ENCODE measurements around the gene AOAH.

AOAH gene

DNA sequence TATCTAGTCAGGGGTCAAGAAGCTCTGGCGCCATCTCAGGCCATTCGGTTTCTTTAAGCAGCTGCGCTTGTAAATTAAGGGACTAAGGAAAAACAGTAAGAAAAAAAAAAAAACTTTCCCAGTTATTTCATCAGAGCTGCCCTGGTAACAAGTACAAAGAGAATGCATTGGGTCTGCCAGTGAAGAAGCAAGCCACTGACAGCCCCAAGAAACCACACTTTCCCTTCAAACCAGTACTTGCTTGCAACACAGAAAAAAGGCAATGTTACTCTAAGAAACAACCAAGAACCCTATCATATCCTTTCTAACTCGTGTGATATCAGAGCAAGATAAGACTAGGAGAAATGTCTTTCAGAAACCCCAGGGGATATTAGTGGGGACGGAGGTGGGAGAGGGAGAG is 40.6 kb upstream of the AOAH start:
- no peak overlapping the region for H3K4me2 ChIP-seq (ENCODE audit: low read length)
- no peaks in the 10 kb centered on the region for H3F3A ChIP-seq (ENCODE audit: control insufficient read depth, insufficient read depth)
- no peaks in the 10 kb centered on the region for H3K36me3 ChIP-seq (ENCODE audit: control insufficient read depth, low read length)
- no peaks in the 10 kb centered on the region; the same call in 1 of the 2 replicates for H3K27me3 ChIP-seq (ENCODE audit: control insufficient read depth, low read length)
- H3K4me3 ChIP-seq (ENCODE audit: low read length) = no peak overlapping the region
- H3K4me1 ChIP-seq (ENCODE audit: control insufficient read depth, low read length) = no peaks in the 10 kb centered on the region
- H3K9me2 ChIP-seq (replicated peaks; ENCODE audit: control insufficient read depth, low read length) = no peaks in the 10 kb centered on the region
- TF ChIP-seq EZH2phosphoT487 (IDR thresholded peaks at IDR 0.05; ENCODE audit: borderline replicate concordance, low read length) = no peak
- TF ChIP-seq, protein P1, sequence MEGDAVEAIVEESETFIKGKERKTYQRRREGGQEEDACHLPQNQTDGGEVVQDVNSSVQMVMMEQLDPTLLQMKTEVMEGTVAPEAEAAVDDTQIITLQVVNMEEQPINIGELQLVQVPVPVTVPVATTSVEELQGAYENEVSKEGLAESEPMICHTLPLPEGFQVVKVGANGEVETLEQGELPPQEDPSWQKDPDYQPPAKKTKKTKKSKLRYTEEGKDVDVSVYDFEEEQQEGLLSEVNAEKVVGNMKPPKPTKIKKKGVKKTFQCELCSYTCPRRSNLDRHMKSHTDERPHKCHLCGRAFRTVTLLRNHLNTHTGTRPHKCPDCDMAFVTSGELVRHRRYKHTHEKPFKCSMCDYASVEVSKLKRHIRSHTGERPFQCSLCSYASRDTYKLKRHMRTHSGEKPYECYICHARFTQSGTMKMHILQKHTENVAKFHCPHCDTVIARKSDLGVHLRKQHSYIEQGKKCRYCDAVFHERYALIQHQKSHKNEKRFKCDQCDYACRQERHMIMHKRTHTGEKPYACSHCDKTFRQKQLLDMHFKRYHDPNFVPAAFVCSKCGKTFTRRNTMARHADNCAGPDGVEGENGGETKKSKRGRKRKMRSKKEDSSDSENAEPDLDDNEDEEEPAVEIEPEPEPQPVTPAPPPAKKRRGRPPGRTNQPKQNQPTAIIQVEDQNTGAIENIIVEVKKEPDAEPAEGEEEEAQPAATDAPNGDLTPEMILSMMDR (IDR thresholded peaks at IDR 0.05; ENCODE audit: low read depth, low read length, poor library complexity, severe bottlenecking) = no peak
- H3K9me3 ChIP-seq (ENCODE audit: control insufficient read depth, insufficient read depth, low read length) = no peaks in the 10 kb centered on the region
- no peaks in the 10 kb centered on the region for H4K20me1 ChIP-seq (ENCODE audit: control insufficient read depth, insufficient read depth, low read depth, low read length)
- no peaks in the 10 kb centered on the region for H3K79me2 ChIP-seq (ENCODE audit: control insufficient read depth, low read length)
- no peak overlapping the region for H3K27ac ChIP-seq (ENCODE audit: low read depth, low read length)

DNA sequence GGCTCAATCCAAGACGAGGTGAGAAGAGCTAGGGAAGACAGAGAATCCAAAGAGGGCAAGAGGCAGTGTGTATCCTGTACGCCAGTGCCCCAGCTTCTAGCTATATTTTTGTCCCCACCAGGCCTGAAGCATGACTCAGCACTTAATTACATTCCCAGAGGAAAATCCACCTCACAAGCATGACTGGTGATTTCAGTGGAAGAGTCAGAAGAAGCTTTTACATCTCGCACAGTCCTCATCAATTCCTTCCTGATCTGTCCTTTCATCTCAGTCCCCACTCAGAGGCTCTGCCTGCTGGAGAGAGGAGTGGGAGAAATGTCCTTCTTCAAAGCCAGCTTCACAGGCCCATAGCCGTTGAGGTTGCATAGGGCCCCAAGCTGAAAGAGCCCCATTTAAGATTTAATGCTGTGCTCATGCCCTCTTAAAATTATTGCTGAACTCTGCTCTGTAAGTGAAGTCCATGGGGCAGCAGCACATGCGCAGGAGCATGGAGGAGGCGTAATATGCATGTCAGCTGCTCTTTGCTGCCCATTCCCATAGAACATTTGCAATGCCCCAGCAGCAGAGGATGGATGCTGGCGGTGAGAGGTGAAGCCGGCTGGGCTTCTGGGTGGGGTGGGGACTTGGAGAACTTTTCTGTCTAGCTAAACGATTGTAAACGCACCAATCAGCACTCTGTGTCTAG is 39.0 kb upstream of the AOAH start:
- H3F3A ChIP-seq (ENCODE audit: control insufficient read depth, insufficient read depth) = no peaks in the 10 kb centered on the region
- no peaks in the 10 kb centered on the region for H3K4me1 ChIP-seq (ENCODE audit: control insufficient read depth, low read length)
- no peak for TF ChIP-seq EZH2phosphoT487 (IDR thresholded peaks at IDR 0.05; ENCODE audit: borderline replicate concordance, low read length)
- TF ChIP-seq, protein P1 (IDR thresholded peaks at IDR 0.05; ENCODE audit: low read depth, low read length, poor library complexity, severe bottlenecking) = no peak
- no peaks in the 10 kb centered on the region for H3K79me2 ChIP-seq (ENCODE audit: control insufficient read depth, low read length)
- no peaks in the 10 kb centered on the region for H3K9me3 ChIP-seq (ENCODE audit: control insufficient read depth, insufficient read depth, low read length)
- H3K4me2 ChIP-seq (ENCODE audit: low read length) = no peak overlapping the region
- no peaks in the 10 kb centered on the region for H3K36me3 ChIP-seq (ENCODE audit: control insufficient read depth, low read length)
- no peaks in the 10 kb centered on the region for H4K20me1 ChIP-seq (ENCODE audit: control insufficient read depth, insufficient read depth, low read depth, low read length)
- H3K27me3 ChIP-seq (ENCODE audit: control insufficient read depth, low read length) = no peaks in the 10 kb centered on the region; the same call in 1 of the 2 replicates
- H3K4me3 ChIP-seq (ENCODE audit: low read length) = no peak overlapping the region
- H3K9me2 ChIP-seq (replicated peaks; ENCODE audit: control insufficient read depth, low read length) = no peaks in the 10 kb centered on the region
- no peak overlapping the region for H3K27ac ChIP-seq (ENCODE audit: low read depth, low read length)

DNA sequence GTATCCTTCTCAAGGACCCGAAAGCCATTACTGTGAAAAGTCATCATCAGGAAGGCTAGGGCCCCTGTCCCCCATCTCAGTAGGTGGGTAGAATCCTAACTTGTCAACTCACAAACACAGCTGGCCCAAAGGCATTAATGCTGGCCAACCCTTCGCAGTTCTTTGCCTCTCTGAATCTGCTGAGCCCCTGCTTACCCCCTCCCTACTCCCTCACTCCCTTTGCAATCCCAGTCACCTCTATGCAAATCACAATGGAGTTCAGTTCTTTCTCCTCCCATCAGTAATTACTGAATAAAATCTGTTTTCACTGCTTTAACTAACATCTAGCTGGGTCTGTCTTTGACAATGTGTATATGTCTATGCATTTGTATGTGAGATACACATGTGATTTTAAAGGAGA is 38.1 kb upstream of the AOAH start:
- Histone ChIP-seq H3K79me2 (ENCODE audit: control insufficient read depth, low read length) (no peaks in the 10 kb centered on the region), H3K4me2 (ENCODE audit: low read length) (no peak overlapping the region), H3K4me3 (ENCODE audit: low read length) (no peak overlapping the region), H3K9me2 (replicated peaks; ENCODE audit: control insufficient read depth, low read length) (no peaks in the 10 kb centered on the region), H3K27ac (ENCODE audit: low read depth, low read length) (no peak overlapping the region), H3K9me3 (ENCODE audit: control insufficient read depth, insufficient read depth, low read length) (no peaks in the 10 kb centered on the region), H3K36me3 (ENCODE audit: control insufficient read depth, low read length) (no peaks in the 10 kb centered on the region), H3K4me1 (ENCODE audit: control insufficient read depth, low read length) (no peaks in the 10 kb centered on the region), H4K20me1 (ENCODE audit: control insufficient read depth, insufficient read depth, low read depth, low read length) (no peaks in the 10 kb centered on the region), H3F3A (ENCODE audit: control insufficient read depth, insufficient read depth) (no peaks in the 10 kb centered on the region), H3K27me3 (ENCODE audit: control insufficient read depth, low read length) (no peaks in the 10 kb centered on the region; the same call in 1 of the 2 replicates)
- TF ChIP-seq EZH2phosphoT487 (IDR thresholded peaks at IDR 0.05; ENCODE audit: borderline replicate concordance, low read length) = no peak
- TF ChIP-seq, protein P1 (IDR thresholded peaks at IDR 0.05; ENCODE audit: low read depth, low read length, poor library complexity, severe bottlenecking) = no peak

Data from DOHH2 (cell line).